Trophoblast cell (in vitro differentiated cells and primary cell): ENCODE measurements around the gene SORCS3.

Experiments
- DNase-seq, 2 donors: peaks; one replicate each; pipeline ENCODE4 v3.0.0-alpha.2; 2016
- H2AFZ ChIP-seq: 2 replicates; pipeline ENCODE4 v1.6.1; 2013; ENCODE audit warnings: low read length, moderate library complexity, mild to moderate bottlenecking; ENCODE audit not compliant: insufficient read depth, poor library complexity
- H2AK5ac ChIP-seq: 2 replicates; pipeline ENCODE4 v1.6.1; 2013; ENCODE audit warnings: mild to moderate bottlenecking, low read length
- H2BK120ac ChIP-seq: 2 replicates; pipeline ENCODE4 v1.6.1; 2013; ENCODE audit warnings: low read length, mild to moderate bottlenecking, moderate library complexity; ENCODE audit not compliant: insufficient read depth, poor library complexity
- H2BK12ac ChIP-seq: 2 replicates; pipeline ENCODE4 v1.6.1; 2013; ENCODE audit warnings: mild to moderate bottlenecking, low read length, moderate library complexity
- H2BK5ac ChIP-seq: 2 replicates; pipeline ENCODE4 v1.6.1; 2013; ENCODE audit warnings: low read length, low read depth, moderate library complexity, mild to moderate bottlenecking; ENCODE audit not compliant: poor library complexity
- H3K14ac ChIP-seq: 2 replicates; pipeline ENCODE4 v1.6.1; 2013; ENCODE audit warnings: mild to moderate bottlenecking, low read length
- H3K18ac ChIP-seq: 2 replicates; pipeline ENCODE4 v1.6.1; 2013; ENCODE audit warnings: mild to moderate bottlenecking, low read length
- H3K23ac ChIP-seq: 2 replicates; pipeline ENCODE4 v1.6.1; 2013; ENCODE audit warnings: low read length
- H3K27ac ChIP-seq: 2 replicates; pipeline ENCODE4 v1.5.1; 2013; ENCODE audit warnings: low read depth, mild to moderate bottlenecking, inconsistent platforms, low read length, moderate library complexity
- H3K27me3 ChIP-seq: 2 replicates; pipeline ENCODE4 v1.6.1; 2013; ENCODE audit warnings: inconsistent platforms, mild to moderate bottlenecking, low read length, moderate library complexity; ENCODE audit not compliant: insufficient read depth
- H3K36me3 ChIP-seq, 2 experiments: 1 replicate in 1 of 2; 2 replicates in 1 of 2; pipeline ENCODE4 v1.6.1; 2013; ENCODE audit warnings: low read length in 2 of 2, mild to moderate bottlenecking in 2 of 2, moderate library complexity in 1 of 2; ENCODE audit not compliant: insufficient read depth in 2 of 2, control insufficient read depth in 1 of 2
- H3K4ac ChIP-seq: 2 replicates; pipeline ENCODE4 v1.6.1; 2013; ENCODE audit warnings: low read depth, mild to moderate bottlenecking, low read length, moderate library complexity
- H3K4me1 ChIP-seq, 2 experiments: 1 replicate in 1 of 2; 2 replicates in 1 of 2; pipeline ENCODE4 v1.6.1; 2013; ENCODE audit warnings: low read length in 2 of 2, mild to moderate bottlenecking in 2 of 2, moderate library complexity in 1 of 2; ENCODE audit not compliant: insufficient read depth in 2 of 2, control insufficient read depth in 1 of 2
- H3K4me2 ChIP-seq: 2 replicates; pipeline ENCODE4 v1.6.1; 2013; ENCODE audit warnings: inconsistent platforms, mild to moderate bottlenecking, low read length, moderate library complexity
- H3K4me3 ChIP-seq: 2 replicates; pipeline ENCODE4 v1.5.1; 2013; ENCODE audit warnings: mild to moderate bottlenecking, low read depth, low read length, inconsistent platforms
- H3K79me1 ChIP-seq: one replicate; pipeline ENCODE4 v1.6.1; 2013; ENCODE audit warnings: low read length
- H3K79me2 ChIP-seq: 2 replicates; pipeline ENCODE4 v1.6.1; 2013; ENCODE audit warnings: low read length, mild to moderate bottlenecking; ENCODE audit not compliant: control insufficient read depth, insufficient read depth, poor library complexity
- H3K9ac ChIP-seq: 2 replicates; pipeline ENCODE4 v1.6.1; 2013; ENCODE audit warnings: mild to moderate bottlenecking, low read length
- H3K9me3 ChIP-seq: 2 replicates; pipeline ENCODE4 v1.6.1; 2013; ENCODE audit warnings: low read depth, mild to moderate bottlenecking, control low read depth, inconsistent platforms, low read length; ENCODE audit not compliant: insufficient read depth
- H4K12ac ChIP-seq: 2 replicates; pipeline ENCODE4 v1.6.1; 2013; ENCODE audit warnings: low read depth, mild to moderate bottlenecking, low read length, moderate library complexity
- H4K8ac ChIP-seq: 2 replicates; pipeline ENCODE4 v1.6.1; 2013; ENCODE audit warnings: low read depth, mild to moderate bottlenecking, low read length, moderate library complexity
- H4K91ac ChIP-seq: one replicate; pipeline ENCODE4 v1.6.1; 2013; ENCODE audit warnings: low read depth, mild to moderate bottlenecking, low read length, moderate library complexity
- WGBS: extraction: QIAGEN DNeasy Blood & Tissue Kit; methylation state at CpG from one replicate; pipeline ENCODE4 v1.1.7; 2013; ENCODE audit warnings: missing lambda C conversion rate; ENCODE audit not compliant: insufficient read length, insufficient coverage; ENCODE audit errors: extremely low coverage; 5-methylcytosine and 5-hydroxymethylcytosine counted together

Gene SORCS3

DNA sequence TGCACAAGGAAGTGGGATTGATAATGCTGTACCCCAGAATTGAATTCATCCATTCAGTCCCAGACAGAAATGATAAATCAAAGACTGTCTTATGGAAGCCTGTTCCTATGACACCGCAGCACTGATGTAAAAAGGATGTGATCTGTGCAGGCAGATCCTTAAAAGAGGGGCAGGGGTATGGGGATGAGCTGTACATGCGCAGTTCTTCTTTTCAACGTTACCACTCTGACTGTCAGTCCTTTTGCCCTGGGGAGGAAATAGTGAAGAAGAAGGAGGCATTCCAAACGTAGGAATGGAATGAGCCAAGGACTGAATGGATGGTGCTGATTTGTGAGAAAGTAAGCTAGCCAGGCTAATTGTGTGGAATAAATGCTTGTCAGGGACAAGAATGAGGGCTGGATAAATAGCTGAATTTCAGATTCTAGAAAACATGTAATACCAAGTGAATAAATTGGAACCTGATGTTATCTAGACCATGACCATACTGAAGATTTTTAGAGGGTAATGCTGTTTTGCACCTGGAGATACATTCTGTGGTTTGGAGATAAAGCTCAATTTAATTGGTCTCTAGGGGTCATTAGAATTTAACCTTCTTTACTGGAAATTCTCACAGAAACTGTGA, 509.3 kb downstream of the SORCS3 start:
- Histone ChIP-seq H3K4me3 (no peak overlapping the region), H3K23ac (no peak overlapping the region), H4K8ac (no peak overlapping the region), H4K12ac (no peak overlapping the region), H3K79me1 (no peaks in the 10 kb centered on the region), H3K36me3 (no peaks in the 10 kb centered on the region), H2BK120ac (no peak overlapping the region), H2BK5ac (no peak overlapping the region), H3K27ac (no peak overlapping the region), H3K18ac (no peak overlapping the region), H3K79me2 (no peaks in the 10 kb centered on the region), H4K91ac (no peak overlapping the region), H3K9me3 (no peaks in the 10 kb centered on the region), H3K14ac (no peak overlapping the region), H3K27me3 (no peaks in the 10 kb centered on the region), H3K9ac (peak overlapping the region; percentile 40), H2BK12ac (no peak overlapping the region), H2AK5ac (no peak overlapping the region), H3K4me2 (no peak overlapping the region), H2AFZ (no peak overlapping the region), H3K4me1 (no peaks in the 10 kb centered on the region), H3K4ac (no peak overlapping the region)
- DNase-seq, result peak in 1 of 2 donors; percentile 33
- no CpG with 5 or more reads among the region's 4 CpGs for WGBS

DNA sequence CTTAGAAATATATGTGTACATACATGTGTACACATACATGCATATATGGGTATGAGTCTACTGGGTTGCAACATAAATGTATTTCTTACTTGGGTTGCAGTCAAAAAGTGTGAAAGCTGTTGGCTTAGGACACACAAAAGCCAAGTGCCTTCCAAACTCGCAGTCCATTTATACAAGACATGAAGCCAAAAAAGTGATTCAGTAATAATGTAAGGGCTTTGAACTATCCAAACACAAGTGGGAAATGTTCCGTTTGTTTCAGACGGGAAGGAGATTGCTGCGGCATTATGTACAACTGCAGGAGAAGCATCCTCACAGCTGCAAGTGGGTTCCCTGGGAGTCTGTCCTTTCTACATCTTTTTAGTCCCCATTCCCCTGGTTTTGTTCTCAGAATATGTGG, 513.6 kb downstream of the SORCS3 start:
- H2AFZ ChIP-seq, result no peak overlapping the region
- H2BK12ac ChIP-seq, result no peak overlapping the region
- no peak overlapping the region for H3K4me2 ChIP-seq
- no peaks in the 10 kb centered on the region for H3K36me3 ChIP-seq
- WGBS, result no CpG with 5 or more reads among the region's 4 CpGs
- H3K27me3 ChIP-seq, result no peaks in the 10 kb centered on the region
- no peak overlapping the region for H3K14ac ChIP-seq
- H2BK5ac ChIP-seq, result no peak overlapping the region
- H2AK5ac ChIP-seq, result no peak overlapping the region
- H4K91ac ChIP-seq, result no peak overlapping the region
- H4K8ac ChIP-seq, result no peak overlapping the region
- H3K9ac ChIP-seq, result no peak overlapping the region
- DNase-seq, result no peak
- H2BK120ac ChIP-seq, result no peak overlapping the region
- H3K27ac ChIP-seq, result no peak overlapping the region
- H3K23ac ChIP-seq, result no peak overlapping the region
- no peaks in the 10 kb centered on the region for H3K9me3 ChIP-seq
- H4K12ac ChIP-seq, result no peak overlapping the region
- no peak overlapping the region for H3K4ac ChIP-seq
- no peaks in the 10 kb centered on the region for H3K79me1 ChIP-seq
- no peak overlapping the region for H3K18ac ChIP-seq
- H3K79me2 ChIP-seq, result no peaks in the 10 kb centered on the region
- H3K4me3 ChIP-seq, result no peak overlapping the region
- H3K4me1 ChIP-seq, result no peaks in the 10 kb centered on the region

DNA sequence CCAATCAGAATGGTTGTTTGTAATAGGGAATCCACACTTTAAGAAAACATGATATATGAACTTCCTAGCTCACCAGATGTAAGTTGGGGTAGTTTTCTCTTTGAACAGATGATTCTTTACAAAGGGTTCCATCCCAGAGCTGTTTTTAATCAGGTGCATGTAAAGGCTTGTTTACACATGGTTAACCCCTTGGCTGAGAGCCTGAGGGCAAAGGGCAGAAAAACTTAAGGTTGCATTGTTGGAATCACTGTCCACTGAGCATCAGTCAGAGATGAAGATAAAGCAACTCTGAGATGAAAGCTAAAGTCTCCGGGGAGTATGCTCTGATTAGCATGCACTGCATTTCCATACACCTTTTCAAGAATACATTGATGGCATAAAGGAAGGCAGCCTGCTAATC, 518.2 kb downstream of the SORCS3 start:
- H3K14ac ChIP-seq, result no peak overlapping the region
- no peak overlapping the region for H3K9ac ChIP-seq
- H3K36me3 ChIP-seq, result no peaks in the 10 kb centered on the region
- H3K18ac ChIP-seq, result no peak overlapping the region
- no peak overlapping the region for H3K4me3 ChIP-seq
- no peak overlapping the region for H2AK5ac ChIP-seq
- H3K79me1 ChIP-seq, result no peaks in the 10 kb centered on the region
- no peak overlapping the region for H4K8ac ChIP-seq
- no peak overlapping the region for H2BK120ac ChIP-seq
- no peak overlapping the region for H3K4ac ChIP-seq
- H3K79me2 ChIP-seq, result no peaks in the 10 kb centered on the region
- H3K4me2 ChIP-seq, result no peak overlapping the region
- no peak overlapping the region for H2AFZ ChIP-seq
- no peak overlapping the region for H2BK12ac ChIP-seq
- no peaks in the 10 kb centered on the region for H3K4me1 ChIP-seq
- no peak overlapping the region for H2BK5ac ChIP-seq
- no peak overlapping the region for H3K27ac ChIP-seq
- H4K12ac ChIP-seq, result no peak overlapping the region
- no peak overlapping the region for H3K23ac ChIP-seq
- H3K9me3 ChIP-seq, result no peaks in the 10 kb centered on the region
- no peak overlapping the region for H4K91ac ChIP-seq
- H3K27me3 ChIP-seq, result no peaks in the 10 kb centered on the region
- DNase-seq, result no peak
- WGBS, result no CpG with 5 or more reads among the region's 1 CpG

DNA sequence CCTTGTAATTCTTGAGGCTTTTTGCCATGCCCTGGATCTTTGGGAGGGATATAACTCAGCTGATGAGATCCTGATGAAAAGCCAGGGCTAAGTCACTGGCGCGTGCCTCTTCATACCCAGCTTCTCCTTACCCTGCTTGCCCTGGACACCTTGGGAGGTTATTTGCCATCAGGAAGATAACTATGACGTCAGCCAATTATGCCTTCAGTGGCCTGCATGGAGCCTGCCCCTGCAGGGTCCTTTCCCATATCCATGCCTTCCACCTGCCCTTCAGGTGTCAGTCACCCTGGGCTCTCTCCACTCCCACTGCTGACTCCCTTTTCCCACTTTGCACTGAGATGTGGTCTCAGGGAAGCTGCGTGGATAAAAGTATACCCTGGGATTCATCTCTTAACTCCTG, 520.1 kb downstream of the SORCS3 start:
- Histone ChIP-seq H2BK5ac (no peak overlapping the region), H2BK12ac (no peak overlapping the region), H3K14ac (no peak overlapping the region), H3K9me3 (no peaks in the 10 kb centered on the region), H3K4me1 (no peaks in the 10 kb centered on the region), H3K4ac (no peak overlapping the region), H2BK120ac (no peak overlapping the region), H3K79me2 (no peaks in the 10 kb centered on the region), H3K18ac (no peak overlapping the region), H2AK5ac (no peak overlapping the region), H3K79me1 (no peaks in the 10 kb centered on the region), H3K4me2 (no peak overlapping the region), H4K91ac (no peak overlapping the region), H3K27me3 (no peaks in the 10 kb centered on the region), H3K27ac (no peak overlapping the region), H4K12ac (no peak overlapping the region), H4K8ac (no peak overlapping the region), H3K9ac (no peak overlapping the region), H3K4me3 (no peak overlapping the region), H2AFZ (no peak overlapping the region), H3K23ac (no peak overlapping the region), H3K36me3 (no peaks in the 10 kb centered on the region)
- DNase-seq, result no peak
- WGBS, result no CpG with 5 or more reads among the region's 4 CpGs
